Endometrium (tissue), 2 donors: ENCODE measurements around the gene CDCA3.
A peak's percentile ranks its signal among the peaks of the same experiment; 100 is the strongest.
"Not testable (repeated sequence)": the region's sequence is repeated elsewhere in the genome, so short reads cannot be mapped to it uniquely, and the experiment has no call there.

Experiments
- FAIRE-seq: peaks from 2 replicates; lab custom pipeline; 2012; peaks lifted over from hg19 to GRCh38; lab: Jason Lieb, UNC
- donor health status: control.
- donor health status: control.

Gene CDCA3

GRCh38 chr12:6851153-6851920 is at the start of gene CDCA3:
TSS of gene CDCA3 (minus strand) at chr12:6851286. CDS start at chr12:6850952, 334 bp downstream.
- peak; percentile 78 for FAIRE-seq

GRCh38 chr12:6899837-6900519 is 48.9 kb upstream of the CDCA3 start:
- FAIRE-seq = no peak

DNA sequence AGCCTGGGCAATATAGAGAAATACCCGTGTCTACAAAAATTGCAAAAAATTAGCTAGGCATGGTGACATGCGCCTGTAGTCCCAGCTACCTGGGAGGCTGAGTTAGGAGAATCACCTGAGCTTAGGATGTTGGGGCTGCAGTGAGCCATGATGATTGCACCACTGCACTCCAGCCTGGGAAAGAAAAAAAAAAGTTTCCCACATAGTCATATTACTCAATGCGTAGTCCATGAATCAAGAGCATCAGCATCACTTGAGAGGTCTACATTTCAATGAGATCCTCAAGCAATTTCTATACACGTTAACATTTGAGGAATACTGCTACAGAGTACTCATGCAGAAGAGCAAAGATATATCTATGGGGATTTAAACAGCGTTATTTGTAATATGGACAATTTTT is 48.3 kb upstream of the CDCA3 start:
- FAIRE-seq = no peak

DNA sequence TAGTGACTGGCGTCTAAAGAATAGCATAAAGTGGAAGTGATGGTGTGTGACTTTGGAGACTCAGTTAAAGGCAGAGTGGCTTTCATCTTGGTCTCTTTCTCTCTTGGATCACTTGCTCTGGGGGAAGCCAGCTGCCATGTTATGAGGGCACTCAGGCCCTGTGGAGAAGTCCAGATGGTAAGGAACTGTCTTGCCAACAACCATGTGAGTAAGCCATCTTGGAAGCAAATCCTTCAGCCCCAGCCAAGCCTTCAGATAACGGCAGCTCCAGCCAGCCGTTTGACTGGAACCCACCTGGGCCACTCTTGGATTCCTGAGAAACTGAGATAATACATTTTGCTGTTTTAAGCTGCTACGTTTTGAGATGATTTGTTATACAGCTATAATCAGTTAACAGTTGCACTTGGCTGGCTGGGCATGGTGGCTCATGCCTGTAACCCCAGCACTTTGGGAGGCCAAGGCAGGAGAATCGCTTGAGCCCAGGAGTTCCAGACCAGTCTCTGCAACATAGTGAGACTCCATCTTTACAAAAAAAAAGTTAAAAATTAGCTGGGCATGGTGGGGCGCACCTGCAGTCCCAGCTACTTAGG is 45.9 kb upstream of the CDCA3 start:
- FAIRE-seq = no peak

GRCh38 chr12:6894321-6894720 is 43.2 kb upstream of the CDCA3 start:
- no peak for FAIRE-seq

DNA sequence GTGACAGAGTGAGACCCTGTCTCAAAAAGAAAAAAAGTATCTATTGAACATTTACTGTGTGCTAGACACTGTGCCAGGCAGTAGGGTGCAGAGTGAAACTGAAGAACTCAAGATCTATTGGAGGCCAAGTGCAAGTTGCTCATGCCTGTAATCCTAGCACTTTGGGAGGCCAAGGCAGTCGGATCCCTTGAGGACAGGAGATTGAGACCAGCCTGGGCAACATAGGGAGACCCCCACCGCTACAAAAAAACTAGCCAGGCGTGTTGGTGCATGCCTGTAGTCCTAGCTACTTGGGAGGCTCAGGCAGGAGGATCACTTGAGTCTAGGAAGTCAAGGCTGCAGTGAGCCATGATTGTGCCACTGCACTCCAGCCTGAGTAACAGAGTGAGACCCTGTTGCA is 41.6 kb upstream of the CDCA3 start:
- FAIRE-seq = not testable (repeated sequence)

GRCh38 chr12:6891646-6892001 is 40.5 kb upstream of the CDCA3 start:
- FAIRE-seq = no peak

GRCh38 chr12:6890789-6891645 is 39.9 kb upstream of the CDCA3 start:
- no peak for FAIRE-seq

DNA sequence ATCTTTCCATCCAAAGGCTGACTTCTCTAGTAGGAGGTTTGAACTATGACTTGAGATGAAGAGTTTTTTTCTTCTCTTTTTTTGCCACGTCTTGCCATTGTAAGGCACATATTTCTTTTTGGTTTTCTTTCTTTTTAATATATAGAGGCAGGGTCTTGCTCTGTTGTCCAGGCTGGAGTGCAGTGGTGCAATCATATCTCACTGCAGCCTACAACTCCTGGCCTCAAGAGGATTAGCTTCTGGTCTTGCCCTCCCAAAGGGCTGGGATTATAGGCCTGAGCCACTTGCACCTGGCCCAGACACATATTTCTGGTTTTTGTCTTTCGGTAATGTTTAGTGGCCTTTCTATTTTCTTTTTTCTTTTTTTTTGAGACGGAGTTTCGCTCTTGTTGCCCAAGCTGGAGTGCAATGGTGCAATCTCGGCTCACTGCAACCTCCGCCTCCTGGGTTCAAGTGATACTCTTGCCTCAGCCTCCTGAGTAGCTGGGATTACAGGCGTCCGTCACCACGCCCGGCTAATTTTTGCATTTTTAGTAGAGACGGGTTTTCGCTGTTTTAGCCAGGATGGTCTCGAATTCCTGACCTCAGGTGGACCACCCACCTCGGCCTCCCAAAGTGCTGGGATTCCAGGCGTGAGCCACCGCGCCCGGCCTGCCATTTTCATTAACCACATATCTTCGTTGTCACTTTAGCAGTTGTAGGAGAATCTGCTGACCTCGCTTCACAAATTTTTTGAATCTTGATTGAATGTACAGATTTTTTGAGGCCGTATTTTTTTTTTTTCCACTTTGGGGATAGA is 38.9 kb upstream of the CDCA3 start:
- FAIRE-seq = not testable (repeated sequence)

DNA sequence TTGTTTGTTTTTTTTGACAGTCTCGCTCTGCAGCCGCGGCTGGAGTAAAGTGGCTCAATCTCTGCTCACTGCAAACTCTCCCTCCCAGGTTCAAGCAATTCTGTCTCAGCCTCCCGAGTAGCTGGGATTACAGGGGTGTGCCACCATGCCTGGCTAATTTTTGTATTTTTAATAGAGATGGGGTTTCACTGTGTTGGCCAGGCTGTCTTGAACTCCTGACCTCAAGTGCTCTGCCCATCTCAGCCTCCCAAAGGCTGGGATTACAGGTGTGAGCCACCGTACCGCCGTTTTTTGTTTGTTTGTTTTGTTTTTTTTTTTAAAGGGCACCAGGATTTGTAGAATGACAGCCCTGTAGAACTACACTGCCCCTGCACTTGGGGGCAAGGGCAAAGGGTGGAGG is 37.7 kb upstream of the CDCA3 start:
- FAIRE-seq = not testable (repeated sequence)

GRCh38 chr12:6888360-6888759 is 37.3 kb upstream of the CDCA3 start:
- FAIRE-seq = no peak

- FAIRE-seq = no peak
Observed at GRCh38 chr12:6887460-6887859, 36.4 kb upstream of the CDCA3 start.

GRCh38 chr12:6886206-6886999 is 35.3 kb upstream of the CDCA3 start:
- not testable (repeated sequence) for FAIRE-seq

DNA sequence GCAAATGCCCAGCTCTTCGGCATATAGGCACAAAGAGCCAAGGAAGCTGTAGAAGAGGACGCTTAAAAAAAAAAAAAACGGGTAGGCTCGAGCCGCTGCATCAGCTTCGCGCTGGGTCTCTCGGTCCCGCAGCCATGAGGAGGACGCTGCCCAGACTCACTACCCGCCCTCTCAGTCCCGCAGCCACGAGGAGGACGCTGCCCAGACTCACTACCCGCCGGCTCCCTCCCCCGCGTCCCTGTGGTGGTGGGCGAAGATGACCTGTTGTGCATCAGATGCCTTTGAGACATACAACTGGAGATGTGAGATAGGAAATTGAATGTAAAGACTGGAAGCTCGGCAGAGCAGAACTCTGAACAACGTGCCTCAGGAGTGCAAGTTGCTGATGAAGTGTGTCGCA is 33.5 kb upstream of the CDCA3 start:
- FAIRE-seq = no peak

- no peak for FAIRE-seq
Observed at GRCh38 chr12:6883683-6884082, 32.6 kb upstream of the CDCA3 start.

GRCh38 chr12:6883252-6883651 is 32.2 kb upstream of the CDCA3 start:
- no peak for FAIRE-seq

DNA sequence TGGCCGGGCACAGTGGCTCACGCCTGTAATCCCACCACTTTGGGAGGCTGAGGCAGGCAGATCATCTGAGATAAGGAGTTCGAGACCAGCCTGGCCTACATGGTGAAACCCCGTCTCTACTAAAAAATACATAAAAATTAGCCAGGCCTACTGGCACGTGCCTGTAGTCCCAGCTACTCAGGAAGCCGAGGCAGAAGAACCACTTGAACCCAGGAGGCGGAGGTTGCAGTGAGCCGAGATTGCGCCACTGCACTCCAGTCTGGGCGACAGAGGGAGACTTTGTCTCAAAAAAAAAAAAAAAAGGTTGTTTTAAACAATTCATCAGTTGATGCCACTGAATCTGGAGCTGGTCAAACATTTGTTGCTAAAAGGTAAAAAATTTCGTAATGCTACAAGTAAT is 28.7 kb upstream of the CDCA3 start:
- FAIRE-seq = not testable (repeated sequence)

DNA sequence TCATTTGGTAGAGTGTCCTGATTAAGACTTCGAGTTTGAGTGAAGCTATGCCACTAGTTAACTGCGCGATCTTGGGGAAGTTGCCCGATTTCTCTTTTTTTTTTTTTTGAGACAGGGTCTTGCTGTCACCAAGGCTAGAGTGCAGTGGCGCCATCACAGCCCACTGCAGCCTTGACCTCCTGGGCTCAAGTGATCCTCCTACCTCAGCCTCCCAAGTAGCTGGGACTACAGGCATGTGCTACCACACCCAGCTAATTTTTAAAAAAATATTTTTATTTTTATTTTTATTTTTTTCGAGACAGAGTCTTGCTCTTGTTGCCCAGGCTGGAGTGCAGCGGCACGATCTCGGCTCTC is 22.9 kb upstream of the CDCA3 start:
- not testable (repeated sequence) for FAIRE-seq

DNA sequence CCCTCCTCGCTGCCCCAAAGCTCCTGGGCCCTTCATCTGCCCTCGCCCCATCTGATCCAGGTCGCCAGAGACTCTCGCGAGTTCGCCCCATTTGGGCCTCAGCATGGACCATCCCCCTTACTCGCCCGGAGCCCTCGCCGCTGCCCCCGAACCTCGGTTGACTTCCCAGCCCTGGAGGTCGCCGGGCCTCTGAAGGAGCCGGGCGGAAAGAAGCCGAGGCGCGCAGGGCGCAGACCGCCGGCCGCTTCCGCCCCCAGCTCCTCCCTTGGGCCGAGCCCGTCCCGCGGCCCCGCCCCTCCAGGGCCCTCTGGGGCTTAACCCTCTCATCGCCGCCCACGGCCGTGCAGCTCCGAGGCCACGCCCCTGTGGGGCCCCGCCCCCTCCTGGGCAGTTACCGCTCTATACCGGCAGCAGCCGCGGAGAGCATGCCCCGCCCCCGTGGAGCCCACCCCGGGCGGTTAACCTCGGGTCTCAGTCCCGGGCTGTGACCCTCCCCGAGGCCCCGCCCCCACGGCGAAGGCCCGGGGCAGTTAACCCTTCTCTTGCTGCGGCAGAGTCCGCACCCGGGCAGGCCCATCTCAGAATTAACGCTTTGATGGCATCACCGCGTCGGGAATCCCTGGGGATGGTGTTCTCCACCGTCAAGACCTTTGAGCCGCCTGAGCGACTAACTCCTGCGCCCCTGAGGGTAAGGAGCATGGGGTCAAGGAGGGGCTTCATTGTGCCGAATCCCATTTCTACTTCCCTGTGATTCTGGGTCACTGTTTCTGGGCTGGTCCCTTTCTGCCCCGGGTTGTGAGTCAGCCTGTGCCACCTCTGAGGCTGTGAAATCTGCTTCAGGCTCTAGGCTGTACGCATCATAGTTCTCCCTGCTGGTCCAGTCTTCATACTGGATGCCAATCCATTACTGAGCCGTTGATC is 22.3 kb upstream of the CDCA3 start, which contains the start of gene SPSB2:
Gene SPSB2, minus strand, starts transcription at position 210 of the 921 bp plus-strand sequence. CDS start 402 bp downstream, outside the sequence.
- no peak for FAIRE-seq
